Chondrocyte (in vitro differentiated cells): ENCODE measurements around the gene EPHB1. TPM values are rescaled to one million over a fixed set of nuclear protein-coding genes. Genes with fewer than 3 reads are reported as not detected.

ENCODE experiments used
- DNase-seq: peaks from one replicate; pipeline ENCODE4 v3.0.0; 2021; ENCODE audit warnings: mixed read lengths, low spot score
- H3K27ac Mint-ChIP-seq: one replicate; pipeline ENCODE4 v1.8.0; 2021; ENCODE audit warnings: mild to moderate bottlenecking, moderate library complexity, mixed read lengths; ENCODE audit not compliant: unreplicated experiment
- H3K27me3 Mint-ChIP-seq: 2 replicates; pipeline ENCODE4 v1.8.0; 2021; ENCODE audit warnings: low read depth, mixed read lengths
- H3K36me3 Mint-ChIP-seq: 2 replicates; pipeline ENCODE4 v1.8.0; 2021; ENCODE audit warnings: low read depth, mixed read lengths
- H3K4me1 Mint-ChIP-seq: 2 replicates; pipeline ENCODE4 v1.8.0; 2021; ENCODE audit warnings: low read depth, mild to moderate bottlenecking, mixed read lengths
- H3K4me3 Mint-ChIP-seq: one replicate; pipeline ENCODE4 v1.8.0; 2021; ENCODE audit warnings: mild to moderate bottlenecking, moderate library complexity, mixed read lengths; ENCODE audit not compliant: unreplicated experiment
- H3K9me3 Mint-ChIP-seq: 2 replicates; pipeline ENCODE4 v1.8.0; 2021; ENCODE audit warnings: low read depth, mixed read lengths
- CTCF ChIP-seq: fragments of 200-600 bp; sonication (generic); IDR thresholded peaks from 2 replicates; pipeline ENCODE4 v1.5.0; 2021; ENCODE audit warnings: antibody characterized with exemption, mild to moderate bottlenecking, moderate library complexity
- total RNA-seq: library from RNA; stranded (reverse); gene quantifications from 3 replicates; pipeline ENCODE4 v1.2.1, GENCODE V29; 2021

The EPHB1 gene
- total RNA-seq, 1 donor from 2014 or later: 1.7 TPM

- Mint-ChIP-seq H3K9me3 (no peaks in the 10 kb centered on the region), H3K4me3 (no peak overlapping the region)
Measured at GRCh38 chr3:135133905-135134683, 339.0 kb downstream of the EPHB1 start.

GRCh38 chr3:135134684-135135075, 339.6 kb downstream of the EPHB1 start:
- H3K4me3 Mint-ChIP-seq: no peak overlapping the region
- no peak for TF ChIP-seq CTCF
- no peak overlapping the region for H3K27ac Mint-ChIP-seq
- H3K4me1 Mint-ChIP-seq: no peaks in the 10 kb centered on the region
- H3K9me3 Mint-ChIP-seq: no peaks in the 10 kb centered on the region
- no peak for DNase-seq
- no peaks in the 10 kb centered on the region for H3K36me3 Mint-ChIP-seq
- no peaks in the 10 kb centered on the region for H3K27me3 Mint-ChIP-seq

More at GRCh38 chr3:135133905-135134683, 339.0 kb downstream of the EPHB1 start:
- Mint-ChIP-seq H3K27me3 (no peaks in the 10 kb centered on the region), H3K27ac (no peak overlapping the region), H3K4me1 (no peaks in the 10 kb centered on the region), H3K36me3 (no peaks in the 10 kb centered on the region)
- no peak for DNase-seq
- no peak for TF ChIP-seq CTCF

GRCh38 chr3:135135445-135135844, 340.4 kb downstream of the EPHB1 start:
- H3K27me3 Mint-ChIP-seq: no peaks in the 10 kb centered on the region
- no peak for DNase-seq
- H3K4me3 Mint-ChIP-seq: no peak overlapping the region

GRCh38 chr3:135136361-135137100, 341.5 kb downstream of the EPHB1 start:
- Mint-ChIP-seq H3K27ac (no peak overlapping the region), H3K36me3 (no peaks in the 10 kb centered on the region), H3K9me3 (no peaks in the 10 kb centered on the region), H3K4me3 (no peak overlapping the region), H3K4me1 (no peaks in the 10 kb centered on the region), H3K27me3 (no peaks in the 10 kb centered on the region)
- no peak for DNase-seq
- no peak for TF ChIP-seq CTCF

More at GRCh38 chr3:135135445-135135844, 340.4 kb downstream of the EPHB1 start:
- H3K27ac Mint-ChIP-seq: no peak overlapping the region
- H3K4me1 Mint-ChIP-seq: no peaks in the 10 kb centered on the region
- no peaks in the 10 kb centered on the region for H3K9me3 Mint-ChIP-seq
- TF ChIP-seq CTCF: no peak
- no peaks in the 10 kb centered on the region for H3K36me3 Mint-ChIP-seq

- H3K27ac Mint-ChIP-seq: no peak overlapping the region
- no peaks in the 10 kb centered on the region for H3K4me1 Mint-ChIP-seq
- TF ChIP-seq CTCF: no peak
- DNase-seq: no peak
- H3K4me3 Mint-ChIP-seq: no peak overlapping the region
- H3K9me3 Mint-ChIP-seq: no peaks in the 10 kb centered on the region
- H3K27me3 Mint-ChIP-seq: no peaks in the 10 kb centered on the region
- H3K36me3 Mint-ChIP-seq: no peaks in the 10 kb centered on the region
Measured at GRCh38 chr3:135137296-135137695, 342.2 kb downstream of the EPHB1 start.
